Rectal smooth muscle tissue (tissue), 1 donor: ENCODE results near the gene DNAAF9.

Experiments used
- H3K27ac ChIP-seq: one replicate; pipeline ENCODE4 v1.7.0; 2013; ENCODE audit warnings: low read depth, low read length, inconsistent platforms
- H3K27me3 ChIP-seq: one replicate; pipeline ENCODE4 v1.7.0; 2013; ENCODE audit warnings: low read length; ENCODE audit not compliant: control insufficient read depth, insufficient read depth
- H3K36me3 ChIP-seq: one replicate; pipeline ENCODE4 v1.7.0; 2013; ENCODE audit warnings: low read length; ENCODE audit not compliant: control insufficient read depth, insufficient read depth
- H3K4me1 ChIP-seq: one replicate; pipeline ENCODE4 v1.7.0; 2013; ENCODE audit warnings: low read length; ENCODE audit not compliant: control insufficient read depth, insufficient read depth
- H3K4me3 ChIP-seq: one replicate; pipeline ENCODE4 v1.7.0; 2013; ENCODE audit warnings: low read length
- H3K9ac ChIP-seq: one replicate; pipeline ENCODE4 v1.7.0; 2013; ENCODE audit warnings: low read length

DNAAF9 gene

DNA sequence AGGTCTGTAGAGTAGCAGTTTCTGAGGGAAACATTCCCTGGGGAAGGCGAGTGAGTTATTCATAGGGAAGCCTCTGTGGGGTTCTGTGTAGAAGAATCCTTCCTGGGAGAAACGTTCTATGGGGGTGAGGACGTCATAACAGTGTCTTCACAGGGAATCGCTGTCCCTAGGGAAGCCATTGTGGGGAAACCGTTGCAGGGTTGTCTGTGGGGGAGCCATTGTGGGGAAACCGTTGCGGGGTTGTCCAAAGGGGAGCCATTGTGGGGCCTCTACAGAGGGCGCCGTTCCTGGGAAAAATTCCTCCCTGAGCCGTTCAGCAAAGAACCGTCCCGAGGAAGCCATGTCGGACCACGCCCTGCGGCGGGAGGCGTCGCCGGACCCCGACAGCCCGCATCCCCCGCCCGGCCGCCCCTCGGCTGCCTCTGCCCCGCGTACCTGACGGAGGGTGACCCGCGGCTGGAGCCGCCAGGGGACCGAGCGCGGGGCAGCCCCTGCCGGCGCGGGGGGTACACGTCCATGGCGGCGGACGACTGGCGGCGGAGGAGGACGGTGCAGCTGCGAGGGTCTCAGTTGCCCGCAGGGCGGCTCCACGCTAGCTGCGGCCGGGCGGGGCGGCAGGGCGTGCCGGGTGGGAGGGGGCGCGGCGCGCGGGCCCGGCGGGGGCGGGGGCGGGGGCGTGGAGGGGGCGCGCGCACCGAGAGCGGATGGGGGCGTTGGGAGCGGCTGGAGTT, at the start of gene DNAAF9:
Gene DNAAF9 (minus strand): TSS at position 630 of the 731 bp plus-strand sequence. CDS start 112 bp downstream, at position 518.
- Histone ChIP-seq H3K9ac (peak within 1 kb of the TSS; percentile 70), H3K27me3 (no peaks in the 10 kb centered on the region), H3K4me1 (peaks cover 8% of the 10 kb centered on the region), H3K4me3 (peak within 1 kb of the TSS; percentile 98), H3K27ac (peak within 1 kb of the TSS; percentile 88), H3K36me3 (no peaks in the 10 kb centered on the region)

DNA sequence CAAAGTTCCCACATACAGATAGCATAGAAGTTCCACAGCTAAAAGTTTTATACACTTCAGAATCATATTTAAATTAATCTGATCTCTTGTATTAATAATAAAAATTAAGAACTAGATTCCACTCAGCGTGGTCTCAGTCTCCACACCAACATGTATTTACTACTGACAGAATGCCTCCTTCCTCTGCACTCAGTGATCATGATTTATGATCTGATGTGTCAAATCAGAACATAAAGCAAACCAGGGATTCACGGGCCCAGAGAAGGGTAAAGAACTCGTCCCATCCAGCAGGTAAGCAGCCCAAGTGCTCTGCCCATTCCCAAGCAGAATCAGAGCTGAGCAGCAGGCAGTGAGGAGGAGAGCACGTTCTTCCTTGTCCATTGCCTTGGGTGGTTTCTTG, 49.2 kb upstream of the DNAAF9 start:
- no peaks in the 10 kb centered on the region for H3K36me3 ChIP-seq
- no peak overlapping the region for H3K27ac ChIP-seq
- H3K9ac ChIP-seq = no peak overlapping the region
- no peaks in the 10 kb centered on the region for H3K4me1 ChIP-seq
- no peaks in the 10 kb centered on the region for H3K27me3 ChIP-seq
- H3K4me3 ChIP-seq = no peak overlapping the region

DNA sequence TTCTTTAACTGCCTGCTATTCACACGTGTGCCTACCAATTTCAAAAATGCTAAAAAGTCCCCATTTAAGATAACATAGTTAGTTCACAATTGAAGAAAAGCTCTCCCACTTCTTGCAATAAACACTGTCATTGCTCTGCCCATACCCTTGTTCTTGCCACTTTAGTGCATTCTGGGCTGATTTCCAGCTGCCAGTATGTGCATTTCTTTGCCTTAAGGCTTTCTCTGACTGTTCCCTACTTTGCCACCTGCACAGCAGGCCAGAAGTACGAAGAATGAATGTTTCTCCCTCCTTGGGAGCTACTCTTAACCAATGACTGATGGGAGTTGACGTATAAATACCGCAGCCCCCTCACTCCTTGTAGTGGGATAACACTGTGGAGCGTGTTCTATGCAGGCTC, 47.4 kb upstream of the DNAAF9 start:
- H3K4me1 ChIP-seq = no peaks in the 10 kb centered on the region
- no peaks in the 10 kb centered on the region for H3K27me3 ChIP-seq
- no peaks in the 10 kb centered on the region for H3K36me3 ChIP-seq
- no peak overlapping the region for H3K9ac ChIP-seq
- H3K27ac ChIP-seq = no peak overlapping the region
- H3K4me3 ChIP-seq = no peak overlapping the region

DNA sequence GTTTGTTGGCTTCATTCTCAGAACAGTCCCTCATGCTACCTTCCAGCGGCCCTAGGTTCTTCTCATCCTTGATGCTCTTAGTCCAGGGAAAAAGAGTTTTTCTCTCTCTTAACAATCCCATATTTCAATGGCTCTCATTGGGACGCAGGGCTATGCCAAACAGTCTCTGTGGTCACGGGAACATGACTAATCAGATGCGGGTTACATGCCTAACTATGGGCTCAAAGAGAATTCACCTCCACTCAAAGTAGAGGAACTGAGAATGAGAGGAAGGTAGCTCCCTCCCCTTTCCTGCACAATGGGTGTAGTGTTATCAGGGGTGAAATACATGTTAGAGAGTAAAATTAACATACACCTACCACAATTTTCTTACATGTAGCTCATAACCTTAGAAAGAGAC, 45.2 kb upstream of the DNAAF9 start:
- Histone ChIP-seq H3K36me3 (no peaks in the 10 kb centered on the region), H3K4me3 (no peak overlapping the region)

DNA sequence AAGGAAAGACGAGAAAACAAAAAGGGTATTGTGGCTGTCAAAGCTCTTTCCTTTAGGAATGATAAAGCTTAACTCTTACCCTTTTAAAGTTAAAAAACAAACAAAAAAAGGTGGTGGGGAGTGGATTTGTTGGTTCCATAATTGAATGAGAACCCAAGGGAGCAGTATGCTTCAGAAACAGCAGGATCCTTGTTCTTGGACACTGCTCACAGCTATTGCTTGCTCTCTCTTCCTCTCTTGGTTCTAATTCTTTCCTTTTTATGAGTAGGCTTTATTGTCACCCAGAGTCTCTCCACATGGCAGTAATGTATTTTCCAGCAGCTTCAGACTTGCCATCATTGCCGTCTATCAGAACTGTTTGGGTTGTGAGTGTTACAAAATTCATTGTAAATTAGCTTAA, 44.7 kb upstream of the DNAAF9 start:
- Histone ChIP-seq H3K36me3 (no peaks in the 10 kb centered on the region), H3K9ac (no peak overlapping the region), H3K4me1 (no peaks in the 10 kb centered on the region), H3K4me3 (no peak overlapping the region), H3K27ac (no peak overlapping the region), H3K27me3 (no peaks in the 10 kb centered on the region)

More for the DNA sequence above, 45.2 kb upstream of the DNAAF9 start:
- Histone ChIP-seq H3K9ac (no peak overlapping the region), H3K27ac (no peak overlapping the region), H3K4me1 (no peaks in the 10 kb centered on the region), H3K27me3 (no peaks in the 10 kb centered on the region)

DNA sequence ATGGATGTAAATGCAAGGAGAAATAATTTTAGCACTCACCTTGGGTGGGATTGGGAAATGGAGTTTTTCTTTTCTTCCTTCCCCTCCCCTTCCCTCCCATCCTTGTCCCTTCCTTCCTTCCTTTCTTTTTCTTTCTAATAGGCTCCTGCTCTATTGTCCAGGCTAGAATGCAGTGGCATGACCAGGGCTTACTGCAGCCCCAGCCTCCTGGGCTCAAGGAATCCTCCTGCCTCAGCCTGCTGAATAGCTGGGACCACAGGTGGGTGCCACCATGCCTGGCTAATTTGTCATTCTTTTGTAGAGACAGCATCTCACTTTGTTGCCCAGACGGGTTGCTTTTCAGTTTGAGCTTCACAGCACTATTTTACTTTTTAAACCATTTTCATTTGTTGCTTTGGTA, 41.9 kb upstream of the DNAAF9 start:
- no peaks in the 10 kb centered on the region for H3K27me3 ChIP-seq
- no peak overlapping the region for H3K9ac ChIP-seq
- H3K27ac ChIP-seq = no peak overlapping the region
- no peaks in the 10 kb centered on the region for H3K36me3 ChIP-seq
- H3K4me1 ChIP-seq = no peaks in the 10 kb centered on the region
- no peak overlapping the region for H3K4me3 ChIP-seq

DNA sequence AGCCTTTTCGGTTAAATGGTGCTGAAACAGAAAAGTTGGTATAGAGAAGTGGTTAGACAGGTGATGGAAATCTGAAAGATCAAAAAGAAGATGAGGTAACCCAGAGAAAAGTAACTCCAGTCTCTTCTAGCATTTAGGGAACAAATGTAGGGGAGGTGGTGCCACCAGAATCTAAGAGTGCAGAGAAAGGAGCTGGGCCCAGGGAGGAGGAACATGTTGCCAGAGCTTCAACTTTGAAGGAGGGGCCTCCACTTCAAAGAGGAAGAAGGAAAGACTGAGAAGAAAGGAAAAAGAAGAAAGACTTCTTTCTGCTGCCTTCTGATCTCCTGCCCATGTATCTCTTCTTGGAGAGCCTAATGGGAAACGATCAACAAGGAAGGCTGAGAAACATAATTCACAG, 39.9 kb upstream of the DNAAF9 start:
- Histone ChIP-seq H3K9ac (no peak overlapping the region), H3K27ac (no peak overlapping the region), H3K4me1 (no peaks in the 10 kb centered on the region), H3K27me3 (no peaks in the 10 kb centered on the region), H3K4me3 (no peak overlapping the region), H3K36me3 (no peaks in the 10 kb centered on the region)

DNA sequence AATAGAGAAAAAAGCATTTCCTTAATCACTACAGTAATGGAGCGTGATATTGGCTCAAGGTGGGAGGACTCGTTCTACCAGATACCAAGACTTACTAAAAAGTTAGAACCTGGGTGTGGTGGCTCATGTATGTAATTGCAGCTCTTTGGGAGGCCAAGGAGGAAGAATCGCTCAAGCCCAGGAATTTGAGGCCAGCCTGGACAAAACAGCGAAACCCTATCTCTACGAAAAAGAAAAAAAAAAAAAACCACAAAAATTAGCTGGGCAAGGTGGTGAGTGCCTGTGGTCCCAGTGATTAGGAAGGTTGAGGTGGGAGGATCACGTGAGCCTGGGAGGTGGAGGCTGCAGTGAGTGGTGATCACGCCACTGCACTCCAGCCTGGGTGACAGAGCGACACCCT, 39.3 kb upstream of the DNAAF9 start:
- Histone ChIP-seq H3K9ac (no peak overlapping the region), H3K4me1 (no peaks in the 10 kb centered on the region), H3K27me3 (no peaks in the 10 kb centered on the region), H3K36me3 (no peaks in the 10 kb centered on the region), H3K27ac (no peak overlapping the region), H3K4me3 (no peak overlapping the region)

DNA sequence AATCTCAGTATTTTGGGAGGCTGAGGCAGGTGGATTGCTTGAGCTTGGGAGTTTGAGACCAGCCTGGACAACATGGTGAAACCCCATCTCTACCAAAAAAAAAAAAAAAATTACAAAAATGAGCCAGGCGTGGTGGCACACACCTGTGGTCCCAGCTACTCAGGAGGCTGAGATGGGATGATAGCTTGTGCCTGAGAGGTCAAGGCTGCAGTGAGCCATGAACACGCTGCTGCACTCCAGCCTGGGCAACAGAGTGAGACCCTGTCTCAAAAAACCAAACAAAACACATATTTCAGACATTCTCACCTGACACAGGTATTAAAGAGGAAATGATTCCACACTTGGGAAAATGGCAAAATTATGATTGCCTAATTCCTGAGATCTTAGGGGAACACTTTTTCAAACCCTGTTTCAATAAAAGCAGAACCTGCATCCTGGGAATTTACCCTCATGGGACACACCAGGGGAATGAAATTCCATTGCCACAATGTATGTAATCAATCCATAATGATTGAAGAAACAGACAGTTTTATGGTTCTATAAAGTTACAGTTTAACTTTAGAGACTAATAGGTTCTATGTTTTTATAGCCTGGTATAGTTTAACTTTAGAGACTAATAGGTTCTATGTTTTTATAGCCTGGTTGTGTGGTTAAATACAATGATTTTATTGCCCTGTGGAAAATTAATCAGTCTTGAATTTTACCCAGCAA, 29.6 kb upstream of the DNAAF9 start:
- no peak overlapping the region for H3K9ac ChIP-seq
- H3K4me1 ChIP-seq = no peaks in the 10 kb centered on the region
- H3K36me3 ChIP-seq = no peaks in the 10 kb centered on the region
- H3K4me3 ChIP-seq = no peak overlapping the region
- no peaks in the 10 kb centered on the region for H3K27me3 ChIP-seq
- no peak overlapping the region for H3K27ac ChIP-seq

DNA sequence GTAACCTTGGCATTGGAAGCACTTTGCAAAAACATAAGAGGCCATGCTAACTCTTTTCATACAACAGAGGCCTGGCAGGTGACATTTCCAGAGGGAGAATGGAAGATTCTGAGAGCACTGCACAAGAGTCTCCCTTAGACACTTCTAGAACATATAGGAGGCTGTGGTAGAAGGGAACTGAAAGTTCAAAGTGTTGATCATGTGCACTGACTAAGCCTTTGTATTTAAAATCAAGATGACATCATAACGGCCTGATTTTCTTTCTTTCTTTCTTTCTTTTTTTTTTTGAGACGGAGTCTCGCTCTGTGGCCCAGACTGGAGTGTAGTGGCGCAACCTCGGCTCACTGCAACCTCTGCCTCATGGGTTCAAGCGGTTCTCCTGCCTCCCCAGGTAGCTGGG, 26.8 kb upstream of the DNAAF9 start:
- Histone ChIP-seq H3K36me3 (no peaks in the 10 kb centered on the region), H3K27me3 (no peaks in the 10 kb centered on the region), H3K4me3 (no peak overlapping the region), H3K27ac (no peak overlapping the region), H3K4me1 (no peaks in the 10 kb centered on the region), H3K9ac (no peak overlapping the region)

DNA sequence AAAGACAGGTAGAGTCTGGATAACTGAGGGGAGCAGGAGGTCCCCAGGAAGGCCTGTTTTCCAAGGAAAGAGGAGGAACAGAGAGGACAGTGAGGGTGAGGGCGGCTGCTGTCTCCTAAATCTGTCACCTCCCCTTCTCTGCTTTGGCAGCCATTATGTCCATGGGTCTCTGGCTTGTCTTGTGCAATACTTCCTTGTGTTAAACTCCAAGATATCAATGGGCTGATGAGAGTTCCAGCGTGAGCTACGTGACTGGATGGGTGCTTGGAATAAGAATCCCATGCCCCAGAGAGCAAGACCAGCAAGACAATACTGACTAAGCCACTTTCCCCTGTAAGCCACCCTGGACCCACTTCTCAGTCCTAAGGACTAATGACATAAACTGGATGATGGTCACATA, 26.3 kb upstream of the DNAAF9 start:
- Histone ChIP-seq H3K4me3 (no peak overlapping the region), H3K27ac (no peak overlapping the region), H3K27me3 (no peaks in the 10 kb centered on the region), H3K4me1 (no peaks in the 10 kb centered on the region), H3K9ac (no peak overlapping the region), H3K36me3 (no peaks in the 10 kb centered on the region)

DNA sequence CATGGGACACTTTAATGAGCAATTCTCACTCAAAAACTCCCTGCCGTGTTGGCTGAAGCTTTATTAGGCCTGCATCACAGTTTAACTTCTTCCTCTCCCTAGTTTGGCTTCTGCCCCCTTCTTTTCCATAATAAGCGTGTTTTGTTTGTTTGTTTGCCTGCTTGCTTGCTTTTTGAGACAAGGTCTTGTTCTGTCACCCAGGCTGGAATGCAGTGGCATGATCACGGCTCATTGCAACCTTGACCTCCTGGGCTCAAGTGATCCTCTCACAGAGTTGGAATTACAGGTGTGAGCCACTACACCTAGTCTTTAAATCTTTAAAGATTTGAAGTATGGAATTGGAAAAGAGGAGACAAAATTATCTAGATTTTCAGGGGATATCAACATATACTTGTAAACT, 25.4 kb upstream of the DNAAF9 start:
- Histone ChIP-seq H3K27ac (no peak overlapping the region), H3K27me3 (no peaks in the 10 kb centered on the region), H3K4me1 (no peaks in the 10 kb centered on the region), H3K9ac (no peak overlapping the region), H3K36me3 (no peaks in the 10 kb centered on the region), H3K4me3 (no peak overlapping the region)

DNA sequence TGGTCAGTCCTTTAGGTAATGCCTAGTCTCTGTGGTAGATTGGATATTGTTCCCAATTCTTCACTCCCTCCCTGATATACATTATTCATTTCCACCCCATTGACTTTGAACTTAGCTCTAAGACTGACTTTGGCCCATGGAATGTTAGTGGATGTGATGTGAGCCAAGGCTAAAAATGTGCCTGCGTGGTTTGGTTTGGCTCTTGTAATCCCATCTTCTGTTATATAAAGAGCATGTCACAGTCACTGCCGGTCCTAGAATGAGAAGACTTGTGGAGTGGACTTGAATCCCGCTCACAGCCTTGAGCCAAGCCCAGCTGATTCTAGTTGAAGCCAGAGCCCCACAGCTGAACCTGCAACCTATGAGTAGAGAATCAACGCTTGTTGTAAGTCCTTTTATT, 23.6 kb upstream of the DNAAF9 start:
- no peak overlapping the region for H3K27ac ChIP-seq

More for the DNA sequence above, 23.6 kb upstream of the DNAAF9 start:
- H3K4me1 ChIP-seq = no peaks in the 10 kb centered on the region
- no peak overlapping the region for H3K9ac ChIP-seq
- no peaks in the 10 kb centered on the region for H3K27me3 ChIP-seq
- H3K4me3 ChIP-seq = no peak overlapping the region
- H3K36me3 ChIP-seq = no peaks in the 10 kb centered on the region
